Liver (tissue), 3 donors: ENCODE data around the gene ERFL.

Experiments used
- EGR1 ChIP-seq, 2 donors: IDR thresholded peaks; 2 replicates each; pipeline ENCODE4 v1.6.1; 2016 to 2018; ENCODE audit warnings: antibody characterized with exemption in 2 of 2, low read depth in 2 of 2
- GABPA ChIP-seq, 2 donors: IDR thresholded peaks in 1 of 2; conservative IDR thresholded peaks in 1 of 2; 2 replicates each; pipeline ENCODE4 v1.6.1; 2016; ENCODE audit warnings: antibody characterized with exemption in 2 of 2, mild to moderate bottlenecking in 1 of 2, moderate library complexity in 1 of 2
- HNF4G ChIP-seq: IDR thresholded peaks from 2 replicates; pipeline ENCODE4 v1.6.1; 2016; ENCODE audit warnings: antibody characterized with exemption
- RAD21 ChIP-seq, 2 donors: IDR thresholded peaks; 2 replicates each; pipeline ENCODE4 v1.6.1; 2016; ENCODE audit warnings: antibody characterized with exemption in 2 of 2, mild to moderate bottlenecking in 2 of 2
- RXRA ChIP-seq, 2 donors: IDR thresholded peaks; 2 replicates each; pipeline ENCODE4 v1.6.1; 2017 to 2018; ENCODE audit warnings: antibody characterized with exemption in 2 of 2, mild to moderate bottlenecking in 1 of 2
- SP1 ChIP-seq: IDR thresholded peaks from 2 replicates; pipeline ENCODE4 v1.6.1; 2018; ENCODE audit warnings: antibody characterized with exemption, mild to moderate bottlenecking
- TAF1 ChIP-seq: conservative IDR thresholded peaks from 2 replicates; pipeline ENCODE4 v1.6.1; 2016; ENCODE audit warnings: antibody characterized with exemption, mild to moderate bottlenecking
- YY1 ChIP-seq: IDR thresholded peaks from 2 replicates; pipeline ENCODE4 v1.6.1; 2016; ENCODE audit warnings: antibody characterized with exemption, mild to moderate bottlenecking
- TF ChIP-seq, protein P1 (sequence below): fragments of 150-350 bp; IDR thresholded peaks from 2 replicates; pipeline ENCODE4 v1.5.1; 2017; ENCODE audit warnings: improper control_type of control experiment, low read depth, low read length; ENCODE audit not compliant: missing input control
- TF ChIP-seq, protein P2 (sequence below): IDR thresholded peaks from 2 replicates; pipeline ENCODE4 v1.6.1; 2016; ENCODE audit warnings: antibody characterized with exemption
- TF ChIP-seq, protein P3 (sequence below): IDR thresholded peaks from 2 replicates; pipeline ENCODE4 v1.6.1; 2016; ENCODE audit warnings: antibody characterized with exemption
- TF ChIP-seq, protein P4 (sequence below): IDR thresholded peaks from 2 replicates; pipeline ENCODE4 v1.6.1; 2016; ENCODE audit warnings: antibody characterized with exemption
- TF ChIP-seq, protein P5 (sequence below): IDR thresholded peaks from 2 replicates; pipeline ENCODE4 v1.6.1; 2016; ENCODE audit warnings: antibody characterized with exemption, mild to moderate bottlenecking
- donor health status: healthy.
- donor health status: healthy.

DNA sequence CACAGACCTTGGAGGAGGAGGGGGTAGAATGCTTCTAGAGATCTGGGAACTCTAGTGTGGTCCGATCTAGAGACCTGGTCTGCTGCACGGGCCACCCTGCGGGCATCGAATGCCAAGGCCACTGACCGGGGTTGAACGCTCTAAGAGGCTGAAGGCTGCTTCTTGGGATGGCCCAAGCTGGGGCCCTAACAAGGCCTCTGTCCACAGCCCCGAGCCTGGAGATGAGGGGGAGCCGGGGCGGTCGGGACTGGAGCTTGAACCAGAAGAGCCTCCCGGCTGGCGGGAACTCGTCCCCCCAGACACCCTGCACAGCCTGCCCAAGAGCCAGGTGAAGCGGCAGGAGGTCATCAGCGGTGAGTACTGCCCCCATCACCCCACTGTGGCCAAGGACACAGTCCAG, 30.0 kb downstream of the ERFL start:
- TF ChIP-seq, protein P1, sequence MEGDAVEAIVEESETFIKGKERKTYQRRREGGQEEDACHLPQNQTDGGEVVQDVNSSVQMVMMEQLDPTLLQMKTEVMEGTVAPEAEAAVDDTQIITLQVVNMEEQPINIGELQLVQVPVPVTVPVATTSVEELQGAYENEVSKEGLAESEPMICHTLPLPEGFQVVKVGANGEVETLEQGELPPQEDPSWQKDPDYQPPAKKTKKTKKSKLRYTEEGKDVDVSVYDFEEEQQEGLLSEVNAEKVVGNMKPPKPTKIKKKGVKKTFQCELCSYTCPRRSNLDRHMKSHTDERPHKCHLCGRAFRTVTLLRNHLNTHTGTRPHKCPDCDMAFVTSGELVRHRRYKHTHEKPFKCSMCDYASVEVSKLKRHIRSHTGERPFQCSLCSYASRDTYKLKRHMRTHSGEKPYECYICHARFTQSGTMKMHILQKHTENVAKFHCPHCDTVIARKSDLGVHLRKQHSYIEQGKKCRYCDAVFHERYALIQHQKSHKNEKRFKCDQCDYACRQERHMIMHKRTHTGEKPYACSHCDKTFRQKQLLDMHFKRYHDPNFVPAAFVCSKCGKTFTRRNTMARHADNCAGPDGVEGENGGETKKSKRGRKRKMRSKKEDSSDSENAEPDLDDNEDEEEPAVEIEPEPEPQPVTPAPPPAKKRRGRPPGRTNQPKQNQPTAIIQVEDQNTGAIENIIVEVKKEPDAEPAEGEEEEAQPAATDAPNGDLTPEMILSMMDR, result no peak
- TF ChIP-seq, protein P2, sequence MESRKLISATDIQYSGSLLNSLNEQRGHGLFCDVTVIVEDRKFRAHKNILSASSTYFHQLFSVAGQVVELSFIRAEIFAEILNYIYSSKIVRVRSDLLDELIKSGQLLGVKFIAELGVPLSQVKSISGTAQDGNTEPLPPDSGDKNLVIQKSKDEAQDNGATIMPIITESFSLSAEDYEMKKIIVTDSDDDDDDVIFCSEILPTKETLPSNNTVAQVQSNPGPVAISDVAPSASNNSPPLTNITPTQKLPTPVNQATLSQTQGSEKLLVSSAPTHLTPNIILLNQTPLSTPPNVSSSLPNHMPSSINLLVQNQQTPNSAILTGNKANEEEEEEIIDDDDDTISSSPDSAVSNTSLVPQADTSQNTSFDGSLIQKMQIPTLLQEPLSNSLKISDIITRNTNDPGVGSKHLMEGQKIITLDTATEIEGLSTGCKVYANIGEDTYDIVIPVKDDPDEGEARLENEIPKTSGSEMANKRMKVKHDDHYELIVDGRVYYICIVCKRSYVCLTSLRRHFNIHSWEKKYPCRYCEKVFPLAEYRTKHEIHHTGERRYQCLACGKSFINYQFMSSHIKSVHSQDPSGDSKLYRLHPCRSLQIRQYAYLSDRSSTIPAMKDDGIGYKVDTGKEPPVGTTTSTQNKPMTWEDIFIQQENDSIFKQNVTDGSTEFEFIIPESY, result no peak
- TF ChIP-seq, protein P3, sequence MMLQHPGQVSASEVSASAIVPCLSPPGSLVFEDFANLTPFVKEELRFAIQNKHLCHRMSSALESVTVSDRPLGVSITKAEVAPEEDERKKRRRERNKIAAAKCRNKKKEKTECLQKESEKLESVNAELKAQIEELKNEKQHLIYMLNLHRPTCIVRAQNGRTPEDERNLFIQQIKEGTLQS, result no peak
- TF ChIP-seq, protein P4, sequence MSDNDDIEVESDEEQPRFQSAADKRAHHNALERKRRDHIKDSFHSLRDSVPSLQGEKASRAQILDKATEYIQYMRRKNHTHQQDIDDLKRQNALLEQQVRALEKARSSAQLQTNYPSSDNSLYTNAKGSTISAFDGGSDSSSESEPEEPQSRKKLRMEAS, result no peak
- no peak for TF ChIP-seq EGR1 (IDR thresholded peaks at IDR 0.05; ENCODE audit: low read depth in 2 of 2)
- TF ChIP-seq GABPA (IDR thresholded peaks at IDR 0.05 in 1 of 2, conservative IDR thresholded peaks at IDR 0.05 in 1 of 2), result no peak
- TF ChIP-seq, protein P5, sequence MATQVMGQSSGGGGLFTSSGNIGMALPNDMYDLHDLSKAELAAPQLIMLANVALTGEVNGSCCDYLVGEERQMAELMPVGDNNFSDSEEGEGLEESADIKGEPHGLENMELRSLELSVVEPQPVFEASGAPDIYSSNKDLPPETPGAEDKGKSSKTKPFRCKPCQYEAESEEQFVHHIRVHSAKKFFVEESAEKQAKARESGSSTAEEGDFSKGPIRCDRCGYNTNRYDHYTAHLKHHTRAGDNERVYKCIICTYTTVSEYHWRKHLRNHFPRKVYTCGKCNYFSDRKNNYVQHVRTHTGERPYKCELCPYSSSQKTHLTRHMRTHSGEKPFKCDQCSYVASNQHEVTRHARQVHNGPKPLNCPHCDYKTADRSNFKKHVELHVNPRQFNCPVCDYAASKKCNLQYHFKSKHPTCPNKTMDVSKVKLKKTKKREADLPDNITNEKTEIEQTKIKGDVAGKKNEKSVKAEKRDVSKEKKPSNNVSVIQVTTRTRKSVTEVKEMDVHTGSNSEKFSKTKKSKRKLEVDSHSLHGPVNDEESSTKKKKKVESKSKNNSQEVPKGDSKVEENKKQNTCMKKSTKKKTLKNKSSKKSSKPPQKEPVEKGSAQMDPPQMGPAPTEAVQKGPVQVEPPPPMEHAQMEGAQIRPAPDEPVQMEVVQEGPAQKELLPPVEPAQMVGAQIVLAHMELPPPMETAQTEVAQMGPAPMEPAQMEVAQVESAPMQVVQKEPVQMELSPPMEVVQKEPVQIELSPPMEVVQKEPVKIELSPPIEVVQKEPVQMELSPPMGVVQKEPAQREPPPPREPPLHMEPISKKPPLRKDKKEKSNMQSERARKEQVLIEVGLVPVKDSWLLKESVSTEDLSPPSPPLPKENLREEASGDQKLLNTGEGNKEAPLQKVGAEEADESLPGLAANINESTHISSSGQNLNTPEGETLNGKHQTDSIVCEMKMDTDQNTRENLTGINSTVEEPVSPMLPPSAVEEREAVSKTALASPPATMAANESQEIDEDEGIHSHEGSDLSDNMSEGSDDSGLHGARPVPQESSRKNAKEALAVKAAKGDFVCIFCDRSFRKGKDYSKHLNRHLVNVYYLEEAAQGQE, result no peak
- TF ChIP-seq TAF1, result no peak
- TF ChIP-seq RAD21 (IDR thresholded peaks at IDR 0.05), result no peak
- TF ChIP-seq SP1, result no peak
- TF ChIP-seq YY1, result no peak
- no peak for TF ChIP-seq HNF4G
- TF ChIP-seq RXRA (IDR thresholded peaks at IDR 0.05), result no peak
